Panc1 (cell line): ENCODE data around the gene NOTUM. TPM values are rescaled to one million over a fixed set of nuclear protein-coding genes. Genes with fewer than 3 reads are reported as not detected.

Experiments
- ATAC-seq: fragments of 200-7000 bp; cut with Tn5 transposase; 2 replicates; pipeline ENCODE4 v1.9.1; 2020; ENCODE audit warnings: mild to moderate bottlenecking, moderate library complexity
- BruUV-seq: library from RNA; stranded (reverse); fragments of 400-500 nt; replicated peaks from 2 replicates; lab custom pipeline; 2021; lab: Mats Ljungman, UMichigan
- CTCF ChIA-PET: fragments of 300-600 bp; sonication (Branson Sonifier 250); formaldehyde crosslinking; loops from one replicate; lab custom pipeline; 2022; ENCODE audit warnings: antibody characterized with exemption; lab: Charles Lee
- POLR2A ChIA-PET: fragments of 300-600 bp; sonication (Branson Sonifier 250); formaldehyde crosslinking; loops from one replicate; lab custom pipeline; 2022; ENCODE audit warnings: antibody characterized with exemption; lab: Charles Lee
- DNase-seq: peaks from one replicate; pipeline ENCODE4 v3.0.0-alpha.2; 2010; ENCODE audit warnings: low read depth, low spot score
- H3K27ac ChIP-seq: 2 replicates; pipeline ENCODE4 v1.5.1; 2011; ENCODE audit warnings: mild to moderate bottlenecking, low read length, inconsistent platforms
- H3K27me3 ChIP-seq: fragments of 200-500 bp; sonication (Bioruptor generic); 2 replicates; pipeline ENCODE4 v1.6.0; 2014; ENCODE audit warnings: low read length, inconsistent platforms; ENCODE audit not compliant: control insufficient read depth, insufficient read depth
- H3K36me3 ChIP-seq: fragments of 200-500 bp; sonication (Bioruptor generic); 2 replicates; pipeline ENCODE4 v1.5.1; 2014; ENCODE audit warnings: inconsistent platforms, mild to moderate bottlenecking, low read length, moderate library complexity; ENCODE audit not compliant: control insufficient read depth, insufficient read depth
- H3K4me1 ChIP-seq: 2 replicates; pipeline ENCODE4 v1.5.1; 2011; ENCODE audit warnings: inconsistent platforms, mild to moderate bottlenecking, low read length, moderate library complexity; ENCODE audit not compliant: control insufficient read depth, insufficient read depth
- H3K4me3 ChIP-seq, 2 experiments: 2 replicates each; pipeline ENCODE4 v1.5.1; 2011 to 2012; ENCODE audit warnings: low read depth in 2 of 2, low read length in 2 of 2, mild to moderate bottlenecking in 2 of 2, inconsistent platforms in 1 of 2, moderate library complexity in 1 of 2
- H3K9me3 ChIP-seq: fragments of 200-500 bp; sonication (Bioruptor generic); 2 replicates; pipeline ENCODE4 v1.5.1; 2014; ENCODE audit warnings: low read depth, mild to moderate bottlenecking, inconsistent platforms, low read length, moderate library complexity; ENCODE audit not compliant: control insufficient read depth, insufficient read depth
- CTCF ChIP-seq: fragments of 450-650 bp; IDR thresholded peaks from 2 replicates; pipeline ENCODE4 v1.5.1; 2017; ENCODE audit warnings: mild to moderate bottlenecking
- POLR2AphosphoS5 ChIP-seq: IDR thresholded peaks from 2 replicates; pipeline ENCODE4 v1.6.1; 2012; ENCODE audit warnings: mild to moderate bottlenecking, low read depth, low read length, moderate library complexity
- REST ChIP-seq, 2 experiments: IDR thresholded peaks; 2 replicates each; pipeline ENCODE4 v1.6.1; 2011 to 2012; ENCODE audit warnings: low read depth in 2 of 2, control low read depth in 1 of 2, low read length in 1 of 2, mild to moderate bottlenecking in 1 of 2, moderate library complexity in 1 of 2; ENCODE audit not compliant: insufficient read depth in 1 of 2
- SIN3A ChIP-seq: IDR thresholded peaks from 2 replicates; pipeline ENCODE4 v1.6.1; 2012; ENCODE audit warnings: low read depth, mild to moderate bottlenecking, low read length, moderate library complexity, borderline replicate concordance; ENCODE audit not compliant: insufficient read depth
- TCF7L2 ChIP-seq: IDR thresholded peaks from 2 replicates; pipeline ENCODE4 v1.6.1; 2011; ENCODE audit warnings: mild to moderate bottlenecking, low read depth, low read length, inconsistent platforms
- in situ Hi-C: cut with HindIII; loops from 2 replicates; pipeline ENCODE4 v1.10.0; 2016; ENCODE audit warnings: low sequenced_read_pairs, low pct_unique_long_range_greater_than_20kb
- intact Hi-C: fragments of 100-400 bp; cut with micrococcal nuclease; formaldehyde crosslinking; loops from one replicate; pipeline ENCODE4 v1.10.0; 2022; ENCODE audit not compliant: unreplicated experiment
- total RNA-seq: library from RNA; stranded (reverse); gene quantifications from one replicate; pipeline ENCODE4 v1.2.1, GENCODE V29; 2021; ENCODE audit not compliant: unreplicated experiment

The NOTUM gene
- total RNA-seq, 1 experiment from 2014 or later: 2.0 TPM

GRCh38 chr17:81940538-81941483, 20.2 kb downstream of the NOTUM start:
- Histone ChIP-seq H3K36me3 (peaks cover 3% of the 10 kb centered on the region; the same call in 1 of the 2 replicates), H3K27ac (no peak overlapping the region), H3K9me3 (no peaks in the 10 kb centered on the region), H3K4me1 (peaks cover 2% of the 10 kb centered on the region; the same call in 1 of the 2 replicates), H3K4me3 (no peak overlapping the region), H3K27me3 (no peaks in the 10 kb centered on the region)
- ChIA-PET POLR2A (no interaction called here), CTCF (no interaction called here)
- DNase-seq: no peak
- TF ChIP-seq REST (IDR thresholded peaks at IDR 0.05; ENCODE audit: insufficient read depth in 1 of 2, low read depth in 2 of 2, low read length in 1 of 2): no peak
- TF ChIP-seq CTCF: no peak
- no peak for TF ChIP-seq TCF7L2
- TF ChIP-seq SIN3A: no peak
- TF ChIP-seq POLR2AphosphoS5: no peak
- in situ Hi-C loops (no loop called here), intact Hi-C loops (no loop called here)
- no TSS peak for BruUV-seq
- no peak for ATAC-seq

GRCh38 chr17:81939881-81940385, 21.1 kb downstream of the NOTUM start:
- no peak for TF ChIP-seq SIN3A
- H3K27ac ChIP-seq: no peak overlapping the region
- POLR2A ChIA-PET: no interaction called here
- no peaks in the 10 kb centered on the region for H3K9me3 ChIP-seq
- intact Hi-C loops (no loop called here), in situ Hi-C loops (no loop called here)
- ATAC-seq (no peak), DNase-seq (no peak)
- peaks cover 3% of the 10 kb centered on the region; the same call in 1 of the 2 replicates for H3K36me3 ChIP-seq
- peaks cover 8% of the 10 kb centered on the region; the same call in 1 of the 2 replicates for H3K4me1 ChIP-seq
- no peaks in the 10 kb centered on the region for H3K27me3 ChIP-seq
- no peak overlapping the region for H3K4me3 ChIP-seq
- no TSS peak for BruUV-seq
- CTCF ChIA-PET: no interaction called here
